ENCODE data around the gene ATP5F1E.

DNA sequence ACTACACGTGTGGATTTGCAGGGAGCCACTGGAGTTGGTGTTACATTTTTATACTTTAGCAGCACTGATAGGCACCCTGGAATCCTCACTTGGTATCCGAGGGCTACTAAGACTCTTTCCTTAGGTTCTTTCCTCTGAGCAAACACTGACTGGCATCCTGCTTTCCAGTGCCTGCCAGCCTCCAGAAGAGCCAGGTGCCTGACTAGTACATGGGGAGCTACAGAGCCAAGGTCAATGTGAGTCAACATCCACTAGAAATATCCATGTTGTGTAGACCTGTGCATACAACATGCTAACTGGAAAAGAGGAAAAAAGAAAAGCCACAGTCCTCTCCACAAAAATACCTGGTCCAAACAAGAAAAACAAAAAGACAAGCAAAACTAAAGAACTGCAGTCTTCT is 7.0 kb downstream of the ATP5F1E start:
- TF ChIP-seq CTCF (tag by site-specific recombination; IDR thresholded peaks at IDR 0.05) (no peak), KLF10 (tag by site-specific recombination; IDR thresholded peaks at IDR 0.05) (no peak), KLF8 (tag by site-specific recombination; IDR thresholded peaks at IDR 0.05) (no peak), ZNF292 (tag by site-specific recombination; IDR thresholded peaks at IDR 0.05; ENCODE audit: borderline replicate concordance, low read depth) (no peak), ZNF24 (tag by site-specific recombination; IDR thresholded peaks at IDR 0.05) (no peak), GLI4 (tag by site-specific recombination; IDR thresholded peaks at IDR 0.05) (no peak), ZNF621 (tag by site-specific recombination; IDR thresholded peaks at IDR 0.05) (no peak), ZNF560 (tag by site-specific recombination; IDR thresholded peaks at IDR 0.05; ENCODE audit: borderline replicate concordance) (no peak), ZNF549 (tag by site-specific recombination; IDR thresholded peaks at IDR 0.05) (no peak)
- TF ChIP-seq, protein P1, sequence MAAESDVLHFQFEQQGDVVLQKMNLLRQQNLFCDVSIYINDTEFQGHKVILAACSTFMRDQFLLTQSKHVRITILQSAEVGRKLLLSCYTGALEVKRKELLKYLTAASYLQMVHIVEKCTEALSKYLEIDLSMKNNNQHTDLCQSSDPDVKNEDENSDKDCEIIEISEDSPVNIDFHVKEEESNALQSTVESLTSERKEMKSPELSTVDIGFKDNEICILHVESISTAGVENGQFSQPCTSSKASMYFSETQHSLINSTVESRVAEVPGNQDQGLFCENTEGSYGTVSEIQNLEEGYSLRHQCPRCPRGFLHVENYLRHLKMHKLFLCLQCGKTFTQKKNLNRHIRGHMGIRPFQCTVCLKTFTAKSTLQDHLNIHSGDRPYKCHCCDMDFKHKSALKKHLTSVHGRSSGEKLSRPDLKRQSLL (tag by site-specific recombination; IDR thresholded peaks at IDR 0.05): no peak
- TF ChIP-seq, protein P2, sequence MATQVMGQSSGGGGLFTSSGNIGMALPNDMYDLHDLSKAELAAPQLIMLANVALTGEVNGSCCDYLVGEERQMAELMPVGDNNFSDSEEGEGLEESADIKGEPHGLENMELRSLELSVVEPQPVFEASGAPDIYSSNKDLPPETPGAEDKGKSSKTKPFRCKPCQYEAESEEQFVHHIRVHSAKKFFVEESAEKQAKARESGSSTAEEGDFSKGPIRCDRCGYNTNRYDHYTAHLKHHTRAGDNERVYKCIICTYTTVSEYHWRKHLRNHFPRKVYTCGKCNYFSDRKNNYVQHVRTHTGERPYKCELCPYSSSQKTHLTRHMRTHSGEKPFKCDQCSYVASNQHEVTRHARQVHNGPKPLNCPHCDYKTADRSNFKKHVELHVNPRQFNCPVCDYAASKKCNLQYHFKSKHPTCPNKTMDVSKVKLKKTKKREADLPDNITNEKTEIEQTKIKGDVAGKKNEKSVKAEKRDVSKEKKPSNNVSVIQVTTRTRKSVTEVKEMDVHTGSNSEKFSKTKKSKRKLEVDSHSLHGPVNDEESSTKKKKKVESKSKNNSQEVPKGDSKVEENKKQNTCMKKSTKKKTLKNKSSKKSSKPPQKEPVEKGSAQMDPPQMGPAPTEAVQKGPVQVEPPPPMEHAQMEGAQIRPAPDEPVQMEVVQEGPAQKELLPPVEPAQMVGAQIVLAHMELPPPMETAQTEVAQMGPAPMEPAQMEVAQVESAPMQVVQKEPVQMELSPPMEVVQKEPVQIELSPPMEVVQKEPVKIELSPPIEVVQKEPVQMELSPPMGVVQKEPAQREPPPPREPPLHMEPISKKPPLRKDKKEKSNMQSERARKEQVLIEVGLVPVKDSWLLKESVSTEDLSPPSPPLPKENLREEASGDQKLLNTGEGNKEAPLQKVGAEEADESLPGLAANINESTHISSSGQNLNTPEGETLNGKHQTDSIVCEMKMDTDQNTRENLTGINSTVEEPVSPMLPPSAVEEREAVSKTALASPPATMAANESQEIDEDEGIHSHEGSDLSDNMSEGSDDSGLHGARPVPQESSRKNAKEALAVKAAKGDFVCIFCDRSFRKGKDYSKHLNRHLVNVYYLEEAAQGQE (tag by site-specific recombination; IDR thresholded peaks at IDR 0.05): no peak

All from HEK293 (cell line).